A673 (cell line): ENCODE data around the gene DSCAM. TPM values are rescaled to one million over a fixed set of nuclear protein-coding genes. Genes with fewer than 3 reads are reported as not detected.

Source experiments
- BruUV-seq: library from RNA; stranded (reverse); fragments of 400-500 nt; replicated peaks from 2 replicates; lab custom pipeline; 2021; lab: Mats Ljungman, UMichigan
- CTCF ChIA-PET: fragments of 300-600 bp; sonication (Branson Sonifier 250); formaldehyde crosslinking; loops from one replicate; lab custom pipeline; 2022; ENCODE audit warnings: antibody characterized with exemption; lab: Charles Lee
- POLR2A ChIA-PET: fragments of 300-600 bp; sonication (Branson Sonifier 250); formaldehyde crosslinking; loops from one replicate; lab custom pipeline; 2022; ENCODE audit warnings: antibody characterized with exemption; ENCODE audit not compliant: low non-redundant PET; lab: Charles Lee
- DNase-seq: peaks from one replicate; pipeline ENCODE4 v3.0.0-alpha.2; 2015; ENCODE audit warnings: low spot score
- H3K27ac ChIP-seq: fragments of 200-600 bp; sonication (generic); 2 replicates; pipeline ENCODE4 v1.5.1; 2016; ENCODE audit warnings: mixed run types, low read depth, mild to moderate bottlenecking, mixed read lengths, antibody characterized with exemption, low read length; ENCODE audit not compliant: poor library complexity, severe bottlenecking
- H3K27me3 ChIP-seq: fragments of 200-600 bp; sonication (generic); replicated peaks from 2 replicates; pipeline ENCODE4 v1.6.1; 2017; ENCODE audit warnings: mixed run types, low read depth, mild to moderate bottlenecking, mixed read lengths, antibody characterized with exemption, low read length; ENCODE audit not compliant: insufficient read depth, poor library complexity
- H3K36me3 ChIP-seq: fragments of 200-600 bp; sonication (generic); 2 replicates; pipeline ENCODE4 v1.6.1; 2016; ENCODE audit warnings: mixed run types, mild to moderate bottlenecking, mixed read lengths, antibody characterized with exemption, low read length; ENCODE audit not compliant: insufficient read depth, poor library complexity, severe bottlenecking
- H3K4me1 ChIP-seq: fragments of 200-600 bp; sonication (generic); 2 replicates; pipeline ENCODE4 v1.6.1; 2017; ENCODE audit warnings: mixed run types, mild to moderate bottlenecking, mixed read lengths, antibody characterized with exemption, low read length; ENCODE audit not compliant: insufficient read depth, poor library complexity, severe bottlenecking
- H3K4me3 ChIP-seq: fragments of 200-600 bp; sonication (generic); 2 replicates; pipeline ENCODE4 v1.5.1; 2016; ENCODE audit warnings: low read depth, mixed run types, mild to moderate bottlenecking, mixed read lengths, low read length; ENCODE audit not compliant: poor library complexity, severe bottlenecking
- H3K9me3 ChIP-seq: fragments of 200-600 bp; sonication (generic); 2 replicates; pipeline ENCODE4 v1.6.1; 2016; ENCODE audit warnings: mixed run types, low read depth, mild to moderate bottlenecking, mixed read lengths, antibody characterized with exemption, low read length; ENCODE audit not compliant: poor library complexity, severe bottlenecking
- EZH2 ChIP-seq: fragments of 200-600 bp; sonication (generic); IDR thresholded peaks from 2 replicates; pipeline ENCODE4 v1.6.1; 2017; ENCODE audit warnings: borderline replicate concordance, low read depth, mild to moderate bottlenecking, mixed read lengths, antibody characterized with exemption, low read length; ENCODE audit not compliant: poor library complexity, severe bottlenecking
- intact Hi-C: fragments of 100-400 bp; cut with micrococcal nuclease; formaldehyde crosslinking; loops from one replicate; pipeline ENCODE4 v1.10.0; 2022; ENCODE audit not compliant: unreplicated experiment
- total RNA-seq: library from RNA; stranded (reverse); gene quantifications from 2 replicates; pipeline ENCODE4 v1.2.3, GENCODE V29; 2021
- TF ChIP-seq, protein P1 (sequence below): fragments of 300-800, 200-600 bp; sonication (generic); conservative IDR thresholded peaks from 2 replicates; pipeline ENCODE4 v1.5.1; 2017; ENCODE audit warnings: low read depth, mild to moderate bottlenecking, antibody characterized with exemption, low read length, moderate library complexity, mixed read lengths

DSCAM gene
- total RNA-seq, 1 experiment from 2014 or later, result not detected

DNA sequence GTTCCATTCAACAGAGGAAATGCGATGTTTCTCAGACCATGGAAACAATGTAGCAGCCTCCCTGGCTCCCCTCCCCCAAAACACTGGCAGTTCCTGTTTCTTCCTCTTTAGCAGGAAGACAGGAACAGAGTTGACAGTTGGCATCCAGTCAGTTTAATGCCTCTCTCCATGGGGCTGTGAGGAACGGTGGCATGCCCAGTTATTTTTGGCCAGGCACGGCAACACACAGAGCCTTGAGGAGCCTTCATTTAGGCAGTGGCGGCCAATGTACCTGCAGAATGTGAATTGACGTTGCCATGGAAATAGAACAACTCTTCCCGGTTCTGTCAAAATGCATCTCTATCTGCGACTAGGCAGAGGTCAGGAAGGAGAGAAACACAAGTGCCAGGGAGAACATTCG, 330.6 kb downstream of the DSCAM start:
- Histone ChIP-seq H3K4me1 (no peaks in the 10 kb centered on the region), H3K36me3 (no peaks in the 10 kb centered on the region), H3K27ac (no peak overlapping the region), H3K27me3 (no peaks in the 10 kb centered on the region), H3K4me3 (no peak overlapping the region), H3K9me3 (peaks cover 12% of the 10 kb centered on the region)
- DNase-seq, result peak; percentile 10
- POLR2A ChIA-PET, result no interaction called here
- BruUV-seq, result no TSS peak
- TF ChIP-seq, protein P1, sequence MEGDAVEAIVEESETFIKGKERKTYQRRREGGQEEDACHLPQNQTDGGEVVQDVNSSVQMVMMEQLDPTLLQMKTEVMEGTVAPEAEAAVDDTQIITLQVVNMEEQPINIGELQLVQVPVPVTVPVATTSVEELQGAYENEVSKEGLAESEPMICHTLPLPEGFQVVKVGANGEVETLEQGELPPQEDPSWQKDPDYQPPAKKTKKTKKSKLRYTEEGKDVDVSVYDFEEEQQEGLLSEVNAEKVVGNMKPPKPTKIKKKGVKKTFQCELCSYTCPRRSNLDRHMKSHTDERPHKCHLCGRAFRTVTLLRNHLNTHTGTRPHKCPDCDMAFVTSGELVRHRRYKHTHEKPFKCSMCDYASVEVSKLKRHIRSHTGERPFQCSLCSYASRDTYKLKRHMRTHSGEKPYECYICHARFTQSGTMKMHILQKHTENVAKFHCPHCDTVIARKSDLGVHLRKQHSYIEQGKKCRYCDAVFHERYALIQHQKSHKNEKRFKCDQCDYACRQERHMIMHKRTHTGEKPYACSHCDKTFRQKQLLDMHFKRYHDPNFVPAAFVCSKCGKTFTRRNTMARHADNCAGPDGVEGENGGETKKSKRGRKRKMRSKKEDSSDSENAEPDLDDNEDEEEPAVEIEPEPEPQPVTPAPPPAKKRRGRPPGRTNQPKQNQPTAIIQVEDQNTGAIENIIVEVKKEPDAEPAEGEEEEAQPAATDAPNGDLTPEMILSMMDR, result no peak
- no peak for TF ChIP-seq EZH2
- intact Hi-C loops, result no loop called here
- CTCF ChIA-PET, result no interaction called here

GRCh38 chr21:40512590-40512989, 334.4 kb downstream of the DSCAM start:
- Histone ChIP-seq H3K4me3 (no peak overlapping the region), H3K27ac (no peak overlapping the region), H3K27me3 (no peaks in the 10 kb centered on the region), H3K9me3 (peaks cover 6% of the 10 kb centered on the region), H3K4me1 (no peaks in the 10 kb centered on the region), H3K36me3 (no peaks in the 10 kb centered on the region)
- intact Hi-C loops, result no loop called here
- no peak for TF ChIP-seq EZH2
- TF ChIP-seq, protein P1, result peak; percentile 47; the same call in 1 of the 2 replicates
- no peak for DNase-seq
- ChIA-PET CTCF (no interaction called here), POLR2A (no interaction called here)
- no TSS peak for BruUV-seq

DNA sequence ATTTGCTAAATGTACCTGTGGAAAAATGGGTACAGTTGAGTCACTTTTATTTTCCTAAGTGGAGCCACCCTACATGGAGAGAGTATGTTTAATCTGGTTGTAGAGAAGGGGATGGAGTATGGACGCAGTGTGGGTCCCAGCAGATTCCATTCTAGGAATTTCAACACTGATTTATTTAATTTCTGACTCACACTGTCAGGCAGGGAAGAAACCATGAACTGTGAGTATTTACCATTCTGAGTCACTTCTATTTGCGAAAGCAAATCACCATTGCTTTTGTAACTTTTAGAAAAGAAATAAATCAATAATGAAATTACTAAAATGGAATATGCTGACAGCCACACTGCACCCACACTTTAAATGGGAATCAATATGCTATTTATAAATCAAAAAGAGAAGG, 339.0 kb downstream of the DSCAM start:
- no peaks in the 10 kb centered on the region for H3K36me3 ChIP-seq
- no peak for TF ChIP-seq EZH2
- TF ChIP-seq, protein P1, result no peak
- H3K4me1 ChIP-seq, result no peaks in the 10 kb centered on the region
- H3K27ac ChIP-seq, result no peak overlapping the region
- ChIA-PET CTCF (no interaction called here), POLR2A (no interaction called here)
- no peaks in the 10 kb centered on the region for H3K27me3 ChIP-seq
- DNase-seq, result no peak
- no TSS peak for BruUV-seq
- intact Hi-C loops, result no loop called here
- no peak overlapping the region for H3K4me3 ChIP-seq
- peaks cover 15% of the 10 kb centered on the region for H3K9me3 ChIP-seq
